Spleen (tissue), 7 donors: ENCODE data around the gene GMCL1.

ENCODE experiments used
- POLR2A ChIP-seq, 3 donors: fragments of 450-650 bp; IDR thresholded peaks; one replicate each; pipeline ENCODE4 v1.5.1; 2017; ENCODE audit warnings: antibody characterized with exemption in 3 of 3, mild to moderate bottlenecking in 1 of 3
- POLR2AphosphoS5 ChIP-seq, 3 donors: sonication (generic); formaldehyde crosslinking; IDR thresholded peaks; one replicate each; pipeline ENCODE4 v1.5.1; 2017; ENCODE audit warnings: antibody characterized with exemption in 3 of 3
- TF ChIP-seq, protein P1 (sequence below), 11 experiments: fragments of 200-600 bp in 7 of 11; fragments of 450-650 bp in 4 of 11; sonication (generic) in 4 of 11; IDR thresholded peaks in 8 of 11; conservative IDR thresholded peaks in 3 of 11; 1 replicate in 7 of 11; 2 replicates in 4 of 11; pipeline versions ENCODE4 v1.4.0 to v1.8.0; 2016 to 2021; ENCODE audit warnings: antibody characterized with exemption in 11 of 11, inconsistent platforms in 4 of 11, mild to moderate bottlenecking in 1 of 11
- donor health status: DM: no; HTN: no; CAD: no; lungs with moderate emphysema.
- donor health status: DM: no; HTN: no; CAD: no.
- donor health status: DM: no; HTN: no; CAD: no.

DNA sequence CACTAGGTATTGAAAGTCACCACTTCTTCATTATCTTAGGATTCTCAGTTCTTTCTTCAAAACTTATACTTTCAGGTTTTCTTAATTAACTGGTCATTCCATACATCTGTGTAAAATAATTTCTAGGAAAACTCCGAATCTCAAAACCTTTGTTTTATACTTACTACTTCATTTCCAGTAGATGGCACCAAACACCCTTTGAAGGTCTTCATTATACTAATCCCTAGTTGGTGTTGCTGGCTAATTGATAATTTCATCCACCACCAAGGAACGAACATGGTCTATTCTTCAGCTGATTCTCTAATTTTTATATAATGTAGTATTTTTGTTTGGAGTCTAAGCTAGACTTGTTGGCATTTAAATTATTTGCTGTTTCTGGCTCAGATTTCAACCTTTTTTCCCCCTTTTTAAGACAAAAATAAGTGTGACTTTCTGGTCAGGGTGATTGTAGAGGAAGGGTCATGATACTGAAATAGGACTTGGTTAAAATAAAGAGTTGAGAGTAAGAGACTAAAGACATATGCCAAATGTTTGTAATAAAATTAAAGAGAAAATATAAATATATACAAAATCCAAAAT is 82.6 kb downstream of the GMCL1 start:
- TF ChIP-seq, protein P1, sequence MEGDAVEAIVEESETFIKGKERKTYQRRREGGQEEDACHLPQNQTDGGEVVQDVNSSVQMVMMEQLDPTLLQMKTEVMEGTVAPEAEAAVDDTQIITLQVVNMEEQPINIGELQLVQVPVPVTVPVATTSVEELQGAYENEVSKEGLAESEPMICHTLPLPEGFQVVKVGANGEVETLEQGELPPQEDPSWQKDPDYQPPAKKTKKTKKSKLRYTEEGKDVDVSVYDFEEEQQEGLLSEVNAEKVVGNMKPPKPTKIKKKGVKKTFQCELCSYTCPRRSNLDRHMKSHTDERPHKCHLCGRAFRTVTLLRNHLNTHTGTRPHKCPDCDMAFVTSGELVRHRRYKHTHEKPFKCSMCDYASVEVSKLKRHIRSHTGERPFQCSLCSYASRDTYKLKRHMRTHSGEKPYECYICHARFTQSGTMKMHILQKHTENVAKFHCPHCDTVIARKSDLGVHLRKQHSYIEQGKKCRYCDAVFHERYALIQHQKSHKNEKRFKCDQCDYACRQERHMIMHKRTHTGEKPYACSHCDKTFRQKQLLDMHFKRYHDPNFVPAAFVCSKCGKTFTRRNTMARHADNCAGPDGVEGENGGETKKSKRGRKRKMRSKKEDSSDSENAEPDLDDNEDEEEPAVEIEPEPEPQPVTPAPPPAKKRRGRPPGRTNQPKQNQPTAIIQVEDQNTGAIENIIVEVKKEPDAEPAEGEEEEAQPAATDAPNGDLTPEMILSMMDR (IDR thresholded peaks at IDR 0.05 in 8 of 11, conservative IDR thresholded peaks at IDR 0.05 in 3 of 11), result peak; percentile 36 to 73 (median 62)
- no peak for TF ChIP-seq POLR2A (IDR thresholded peaks at IDR 0.05)
- no peak for TF ChIP-seq POLR2AphosphoS5 (IDR thresholded peaks at IDR 0.05)
